Ovary (tissue), 3 donors: ENCODE results near the gene EXOC3.

Source experiments
- EP300 ChIP-seq: sonication (generic); formaldehyde crosslinking; IDR thresholded peaks from one replicate; pipeline ENCODE4 v1.6.1; 2017; ENCODE audit warnings: antibody characterized with exemption
- POLR2A ChIP-seq: fragments of 450-650 bp; IDR thresholded peaks from one replicate; pipeline ENCODE4 v1.6.1; 2017; ENCODE audit warnings: antibody characterized with exemption, mild to moderate bottlenecking, moderate library complexity
- TF ChIP-seq, protein P1 (sequence below), 3 donors: fragments of 450-650 bp in 2 of 3; fragments of 200-600 bp in 1 of 3; IDR thresholded peaks; one replicate each; pipeline versions ENCODE4 v1.5.1 to v1.8.0; 2016 to 2022; ENCODE audit warnings: antibody characterized with exemption in 3 of 3, mild to moderate bottlenecking in 1 of 3
- donor health status: DM: no; HTN: no; CAD: no.

DNA sequence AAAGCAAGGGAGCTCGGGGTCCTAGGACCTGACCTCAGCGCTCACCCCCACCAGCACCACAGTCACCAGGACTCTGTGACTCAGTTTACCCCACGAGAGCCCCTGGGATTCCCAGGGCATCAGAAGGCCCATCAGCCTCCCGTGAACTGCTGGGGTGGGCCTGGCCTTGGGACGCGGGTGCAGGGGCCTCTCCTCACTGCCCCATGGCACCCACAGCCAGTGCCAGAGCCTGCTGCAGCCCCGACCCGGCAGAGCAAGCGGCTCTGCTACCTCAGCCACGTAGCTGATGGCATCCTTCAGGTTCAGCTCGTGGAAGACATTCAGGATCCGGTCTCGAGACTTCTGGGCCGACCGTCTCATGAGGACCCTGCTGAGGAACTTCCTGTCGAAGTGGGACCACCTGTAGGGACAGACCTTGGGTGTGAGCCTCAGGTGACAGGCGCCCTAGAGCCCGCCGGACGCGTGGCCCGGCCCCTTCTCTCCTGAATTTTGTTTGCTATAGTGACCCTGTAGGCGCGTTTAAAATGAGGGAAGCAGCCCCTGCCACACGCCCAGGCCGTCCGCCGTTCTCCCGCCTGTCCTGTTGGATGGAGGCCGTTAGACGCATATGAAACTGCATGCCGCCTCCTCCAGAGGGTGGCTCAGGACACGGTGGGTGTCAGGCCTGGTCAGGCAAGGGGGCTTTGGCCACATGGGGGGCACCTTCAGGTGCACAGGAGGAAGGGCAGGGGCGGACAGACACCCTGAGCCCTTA is 36.8 kb downstream of the EXOC3 start:
- no peak for TF ChIP-seq POLR2A
- TF ChIP-seq, protein P1, sequence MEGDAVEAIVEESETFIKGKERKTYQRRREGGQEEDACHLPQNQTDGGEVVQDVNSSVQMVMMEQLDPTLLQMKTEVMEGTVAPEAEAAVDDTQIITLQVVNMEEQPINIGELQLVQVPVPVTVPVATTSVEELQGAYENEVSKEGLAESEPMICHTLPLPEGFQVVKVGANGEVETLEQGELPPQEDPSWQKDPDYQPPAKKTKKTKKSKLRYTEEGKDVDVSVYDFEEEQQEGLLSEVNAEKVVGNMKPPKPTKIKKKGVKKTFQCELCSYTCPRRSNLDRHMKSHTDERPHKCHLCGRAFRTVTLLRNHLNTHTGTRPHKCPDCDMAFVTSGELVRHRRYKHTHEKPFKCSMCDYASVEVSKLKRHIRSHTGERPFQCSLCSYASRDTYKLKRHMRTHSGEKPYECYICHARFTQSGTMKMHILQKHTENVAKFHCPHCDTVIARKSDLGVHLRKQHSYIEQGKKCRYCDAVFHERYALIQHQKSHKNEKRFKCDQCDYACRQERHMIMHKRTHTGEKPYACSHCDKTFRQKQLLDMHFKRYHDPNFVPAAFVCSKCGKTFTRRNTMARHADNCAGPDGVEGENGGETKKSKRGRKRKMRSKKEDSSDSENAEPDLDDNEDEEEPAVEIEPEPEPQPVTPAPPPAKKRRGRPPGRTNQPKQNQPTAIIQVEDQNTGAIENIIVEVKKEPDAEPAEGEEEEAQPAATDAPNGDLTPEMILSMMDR (IDR thresholded peaks at IDR 0.05), result no peak
- no peak for TF ChIP-seq EP300
